NCI-H82 (cell line): ENCODE results near the gene RALGPS1.

Experiments used
- DNase-seq: peaks from one replicate; lab custom pipeline; 2025; lab: John Stamatoyannopoulos, UW

RALGPS1 gene

GRCh38 chr9:127256324-127256723 lies 341.7 kb downstream of the RALGPS1 start:
- DNase-seq = no peak

- DNase-seq = peak; percentile 80
Measured at GRCh38 chr9:127258606-127259471, 344.3 kb downstream of the RALGPS1 start.

- no peak for DNase-seq
Measured at GRCh38 chr9:127262602-127263001, 348.0 kb downstream of the RALGPS1 start.

- no peak for DNase-seq
Measured at GRCh38 chr9:127263237-127263636, 348.7 kb downstream of the RALGPS1 start.

GRCh38 chr9:127263664-127264063 lies 349.1 kb downstream of the RALGPS1 start:
- DNase-seq = peak; percentile 75

GRCh38 chr9:127264462-127265219 lies 350.1 kb downstream of the RALGPS1 start, which contains the start of gene GARNL3:
TSS of gene GARNL3 (plus strand) at chr9:127264774. CDS start at chr9:127264878, 104 bp downstream.
- DNase-seq = peak; percentile 17

- DNase-seq = no peak
Measured at GRCh38 chr9:127267793-127268525, 353.4 kb downstream of the RALGPS1 start.

GRCh38 chr9:127269449-127269848 lies 354.9 kb downstream of the RALGPS1 start:
- no peak for DNase-seq
